GM18511 (cell line): ENCODE data around the gene NOP58.
"Not testable (repeated sequence)": the region's sequence is repeated elsewhere in the genome, so short reads cannot be mapped to it uniquely, and the experiment has no call there.

ENCODE experiments used
- ATAC-seq: cut with Tn5 transposase; IDR thresholded peaks from one replicate; pipeline ENCODE4 v1.9.1; 2021; ENCODE audit warnings: mild to moderate bottlenecking, moderate library complexity; ENCODE audit not compliant: unreplicated experiment

The NOP58 gene

DNA sequence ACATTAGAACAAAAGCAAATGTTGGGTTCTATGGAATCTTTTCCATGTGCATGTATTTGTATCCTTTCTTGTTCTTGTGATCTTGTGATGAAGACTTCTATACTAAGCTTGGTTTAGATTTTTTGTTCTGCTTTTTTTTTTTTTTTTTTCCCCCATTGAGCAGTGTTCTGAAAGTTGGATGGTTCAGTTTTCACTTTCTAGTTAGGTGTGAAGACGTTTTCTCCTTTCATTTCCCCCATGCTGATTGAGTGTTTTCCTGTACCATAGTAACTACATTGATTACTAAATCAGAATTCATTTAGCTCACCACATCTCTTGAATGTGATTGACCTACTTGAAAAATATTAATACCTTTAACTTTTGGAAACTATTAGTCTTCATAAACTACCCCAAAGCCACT, 34.1 kb downstream of the NOP58 start:
- ATAC-seq: peak; percentile 91

DNA sequence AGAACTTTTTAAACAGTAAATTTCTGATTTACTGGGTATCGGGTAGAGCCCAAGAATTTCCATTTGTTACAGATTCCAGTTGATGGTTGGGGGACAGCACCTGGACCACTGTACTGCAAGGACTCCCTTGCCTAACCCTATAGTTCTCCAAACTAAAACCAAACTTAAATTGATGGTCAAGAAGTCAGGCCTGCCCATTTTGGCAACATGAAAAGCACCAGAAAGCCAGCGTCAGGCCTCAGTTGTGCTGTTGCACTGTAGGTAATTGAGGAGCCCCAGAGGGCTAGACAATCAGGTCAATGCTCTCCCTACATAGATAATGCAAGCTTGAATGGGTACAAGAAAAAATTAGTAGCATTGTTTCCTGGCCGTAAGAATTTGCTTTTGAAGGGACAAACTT, 40.5 kb downstream of the NOP58 start:
- no peak for ATAC-seq

GRCh38 chr2:202307690-202308089, 42.1 kb downstream of the NOP58 start:
- no peak for ATAC-seq

GRCh38 chr2:202311823-202312388, 46.3 kb downstream of the NOP58 start:
- no peak for ATAC-seq

- ATAC-seq: no peak
Observed at GRCh38 chr2:202314116-202314515, 48.6 kb downstream of the NOP58 start.

GRCh38 chr2:202317080-202317857, 51.7 kb downstream of the NOP58 start:
- no peak for ATAC-seq

DNA sequence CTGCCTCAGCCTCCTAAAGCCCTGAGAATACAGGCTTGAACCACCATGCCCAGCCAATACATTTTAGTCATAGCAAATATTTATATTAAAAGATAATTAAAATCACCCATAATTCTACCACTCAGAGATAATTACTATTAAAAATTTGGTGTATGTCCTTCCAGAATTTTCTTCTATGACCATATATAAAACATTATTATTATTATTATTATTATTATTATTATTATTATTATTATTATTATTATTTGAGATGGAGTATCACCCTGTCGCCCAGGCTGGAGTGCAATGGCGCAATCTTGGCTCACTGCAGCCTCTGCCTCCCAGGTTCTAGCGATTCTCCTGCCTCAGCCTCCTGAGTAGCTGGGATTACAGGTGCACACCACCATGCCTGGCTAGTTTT, 54.8 kb downstream of the NOP58 start:
- not testable (repeated sequence) for ATAC-seq

DNA sequence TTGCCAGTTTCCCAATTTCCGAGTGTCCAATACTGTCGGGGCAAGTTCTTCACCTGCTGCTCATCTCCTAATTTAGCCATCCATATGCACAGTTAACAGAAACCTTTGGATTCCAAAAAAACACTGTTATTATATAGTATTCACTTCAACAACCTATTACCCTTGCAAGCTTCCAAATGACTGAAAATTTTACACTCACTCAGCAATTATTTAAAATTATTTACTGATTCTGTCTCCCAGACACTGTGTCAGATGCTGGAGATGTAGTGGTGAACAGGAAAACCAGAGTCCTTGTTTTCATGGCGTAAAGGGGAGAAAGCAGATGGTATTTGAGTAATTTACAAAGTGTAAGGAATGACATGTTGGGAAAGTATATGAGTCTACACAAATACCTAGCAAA, 56.9 kb downstream of the NOP58 start:
- ATAC-seq: no peak

DNA sequence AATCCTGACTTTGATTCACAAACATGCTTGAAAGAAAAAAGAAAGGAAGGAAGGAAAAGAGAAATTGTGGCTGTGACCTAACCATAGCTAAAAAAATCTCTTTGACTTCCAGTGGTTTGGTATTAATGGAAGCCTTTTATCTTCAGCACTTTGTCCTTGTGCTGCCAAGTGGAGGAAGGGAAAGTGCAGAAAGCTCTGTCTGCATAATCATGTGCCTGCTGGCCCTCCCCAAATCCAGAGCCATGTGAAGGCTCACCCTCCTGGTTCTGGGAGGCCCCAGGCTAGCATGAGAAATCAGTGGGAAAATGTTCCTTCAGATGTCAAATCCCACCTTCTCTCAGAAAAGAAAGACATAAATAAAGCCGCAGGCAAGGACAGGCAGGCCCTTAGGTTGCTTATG, 62.3 kb downstream of the NOP58 start:
- ATAC-seq: no peak

- no peak for ATAC-seq
Observed at GRCh38 chr2:202335791-202336467, 70.4 kb downstream of the NOP58 start.

DNA sequence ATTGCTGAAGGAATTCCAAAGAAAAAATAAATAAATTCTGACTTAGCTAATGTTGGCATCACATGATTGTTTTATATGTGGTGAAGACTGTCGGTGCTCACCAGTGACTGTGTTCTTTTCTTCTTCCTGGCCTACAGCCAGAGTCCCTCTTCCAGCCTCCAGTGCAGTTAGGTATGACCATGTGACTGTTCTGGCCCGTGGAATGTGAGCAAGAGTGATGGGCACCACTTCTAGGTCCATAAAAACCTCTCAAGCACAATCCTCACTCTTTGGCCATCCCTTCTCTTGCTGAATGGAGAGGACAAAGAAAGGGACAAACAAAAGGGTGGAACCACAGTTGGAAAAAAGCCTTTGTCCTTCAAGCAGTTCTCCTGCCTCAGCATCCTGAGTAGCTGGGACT, 71.6 kb downstream of the NOP58 start:
- no peak for ATAC-seq

GRCh38 chr2:202337706-202338346, 72.3 kb downstream of the NOP58 start:
- ATAC-seq: no peak

GRCh38 chr2:202339071-202339870, 73.7 kb downstream of the NOP58 start:
- ATAC-seq: no peak

- no peak for ATAC-seq
Observed at GRCh38 chr2:202344178-202344577, 78.6 kb downstream of the NOP58 start.

DNA sequence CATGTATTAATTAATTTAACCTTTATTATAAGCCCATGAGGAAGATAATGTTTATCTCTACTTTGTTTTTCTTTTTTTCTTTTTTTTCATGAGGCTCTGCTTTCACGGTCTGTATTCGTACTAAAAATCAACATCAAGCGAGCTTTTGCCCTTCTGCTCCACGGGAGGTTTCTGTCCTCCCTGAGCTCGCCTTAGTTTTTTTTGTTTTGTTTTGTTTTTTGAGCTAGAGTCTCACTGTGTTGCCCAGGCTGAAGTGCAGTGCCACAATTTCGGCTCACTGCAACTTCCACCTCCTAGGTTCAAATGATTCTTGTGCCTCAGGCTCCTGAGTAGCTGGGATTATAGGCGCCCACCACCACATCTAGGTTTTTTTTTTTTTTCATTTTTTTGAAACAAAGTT, 80.6 kb downstream of the NOP58 start:
- no peak for ATAC-seq
